HepG2 (cell line): ENCODE results near the gene SPCS1. TPM values are rescaled to one million over a fixed set of nuclear protein-coding genes. Genes with fewer than 3 reads are reported as not detected.

Source experiments
- ARHGAP35 ChIP-seq: sonication (generic); formaldehyde crosslinking; IDR thresholded peaks from 2 replicates; pipeline ENCODE4 v1.9.0; 2022; ENCODE audit warnings: mild to moderate bottlenecking, inconsistent platforms, moderate library complexity, missing genetic modification reagents, borderline replicate concordance
- DMAP1 ChIP-seq: IDR thresholded peaks from 2 replicates; pipeline ENCODE4 v1.6.1; 2016
- GPN1 ChIP-seq: sonication (generic); formaldehyde crosslinking; IDR thresholded peaks from 2 replicates; pipeline ENCODE4 v1.5.1; 2020; ENCODE audit warnings: missing genetic modification reagents, borderline replicate concordance
- HDAC6 ChIP-seq: fragments of 200-600 bp; sonication (generic); IDR thresholded peaks from 2 replicates; pipeline ENCODE4 v1.7.0; 2017; ENCODE audit warnings: mild to moderate bottlenecking, antibody characterized with exemption, low read length, low read depth
- MBNL3 ChIP-seq: fragments of 250-450 bp; sonication (Bioruptor Pico); conservative IDR thresholded peaks from 2 replicates; pipeline ENCODE4 v1.8.0; 2022; ENCODE audit warnings: mild to moderate bottlenecking, inconsistent platforms
- PHB2 ChIP-seq: fragments of 450-650 bp; IDR thresholded peaks from 2 replicates; pipeline ENCODE4 v1.6.1; 2018; ENCODE audit not compliant: partially characterized antibody
- RFX1 ChIP-seq: fragments of 450-650 bp; IDR thresholded peaks from 2 replicates; pipeline ENCODE4 v1.6.1; 2017
- ZFP41 ChIP-seq: sonication (generic); formaldehyde crosslinking; IDR thresholded peaks from 2 replicates; pipeline ENCODE4 v1.4.0; 2020; ENCODE audit warnings: mild to moderate bottlenecking, missing genetic modification reagents, borderline replicate concordance
- ZNF256 ChIP-seq: sonication (generic); formaldehyde crosslinking; conservative IDR thresholded peaks from 2 replicates; pipeline ENCODE4 v1.4.0; 2020; ENCODE audit warnings: missing genetic modification reagents
- ZNF569 ChIP-seq: sonication (generic); formaldehyde crosslinking; IDR thresholded peaks from 2 replicates; pipeline ENCODE4 v1.5.0; 2020; ENCODE audit warnings: mild to moderate bottlenecking, missing genetic modification reagents, moderate library complexity, borderline replicate concordance
- ZSCAN31 ChIP-seq: sonication (generic); formaldehyde crosslinking; IDR thresholded peaks from 2 replicates; pipeline ENCODE4 v1.5.0; 2020; ENCODE audit warnings: low read depth, mild to moderate bottlenecking, missing genetic modification reagents
- polyA plus RNA-seq, 8 experiments: library from polyadenylated mRNA; depleted of rRNA in 3 of 8; stranded (reverse) in 7 of 8; unstranded in 1 of 8; fragments of >200 nt; fragmentation: Illumina TruSeq in 4 of 8; extraction: Trizol in 4 of 8; gene quantifications; 2 replicates each; pipeline versions ENCODE4 v1.2.1 to v1.2.3, GENCODE V29; 2011 to 2016; ENCODE audit warnings: low read depth in 4 of 8, missing spikeins in 1 of 8, mixed read lengths in 1 of 8; ENCODE audit not compliant: insufficient read depth in 1 of 8
- total RNA-seq, 5 experiments: library from RNA; depleted of rRNA; stranded (reverse); fragments of >200 nt; fragmentation: Illumina TruSeq; extraction: Trizol; gene quantifications; 2 replicates each; pipeline ENCODE4 v1.2.3, GENCODE V29; 2016; ENCODE audit warnings: low read depth in 1 of 5
- TF ChIP-seq, protein P1 (sequence below): sonication (generic); formaldehyde crosslinking; IDR thresholded peaks from 2 replicates; pipeline ENCODE4 v1.8.1; 2022; ENCODE audit warnings: mild to moderate bottlenecking, missing genetic modification reagents
- TF ChIP-seq, protein P2 (sequence below), 2 experiments: sonication (generic) in 1 of 2; formaldehyde crosslinking in 1 of 2; IDR thresholded peaks; 2 replicates each; pipeline versions ENCODE4 v1.6.1 to v1.9.0; 2014 to 2022; ENCODE audit warnings: antibody characterized with exemption in 1 of 2, borderline replicate concordance in 1 of 2, inconsistent platforms in 1 of 2, low read depth in 1 of 2, missing genetic modification reagents in 1 of 2

The SPCS1 gene
- total and polyA plus RNA-seq, 2 of the 13 experiments (the other 11 are each of a cell fraction or from before 2014, with no cell fraction given), result 84.6 to 120 TPM

DNA sequence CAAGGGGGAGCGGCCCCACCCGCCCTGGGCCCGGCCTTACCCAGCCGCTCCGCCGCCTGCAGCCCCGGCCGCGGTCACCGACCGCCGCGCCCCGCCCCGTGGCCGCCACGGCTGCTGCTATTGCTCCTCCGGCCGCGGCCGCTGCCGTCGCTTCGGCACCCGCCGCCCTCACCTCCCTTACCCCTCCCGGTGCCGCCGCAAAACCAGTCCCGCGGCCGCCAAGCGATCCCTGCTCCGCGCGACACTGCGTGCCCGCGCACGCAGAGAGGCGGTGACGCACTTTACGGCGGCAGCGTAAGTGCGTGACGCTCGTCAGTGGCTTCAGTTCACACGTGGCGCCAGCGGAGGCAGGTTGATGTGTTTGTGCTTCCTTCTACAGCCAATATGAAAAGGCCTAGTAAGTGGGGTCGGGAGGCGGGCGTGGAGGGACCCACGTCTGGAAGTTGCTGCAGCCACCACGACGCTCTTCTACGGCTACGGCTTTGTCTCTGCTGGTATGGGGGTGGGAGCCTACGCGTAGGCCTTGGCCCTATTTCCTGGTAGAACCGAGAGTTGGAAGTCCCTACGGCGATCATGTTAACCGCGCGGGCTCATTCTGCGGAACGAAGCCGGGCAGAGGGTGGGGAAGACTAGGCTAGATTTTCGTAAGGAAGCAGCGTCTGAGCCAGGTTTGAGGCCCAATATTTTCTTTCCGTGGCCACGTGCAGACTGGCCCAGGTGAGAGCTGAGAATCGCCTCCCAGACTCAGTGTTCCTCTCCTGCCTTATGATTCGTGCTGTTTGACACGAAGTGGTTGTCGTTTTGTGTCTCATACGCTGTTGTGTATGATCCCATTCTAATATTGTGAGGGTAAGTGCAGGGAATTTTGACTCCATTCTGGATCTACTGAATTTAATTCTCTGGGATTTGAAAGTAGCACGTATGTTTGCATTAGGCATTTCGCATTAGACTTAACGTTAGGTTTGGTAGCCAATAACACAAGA lies 19.9 kb upstream of the SPCS1 start, which contains the start of the genes GNL3 and PBRM1 (continued):
- no peak for TF ChIP-seq MBNL3 (CRISPR knock-in tag)
- 0 out of 2 replicates have a peak, but pooled peaks have one; percentile 83 for TF ChIP-seq ZSCAN31 (CRISPR knock-in tag)
- TF ChIP-seq, protein P1, sequence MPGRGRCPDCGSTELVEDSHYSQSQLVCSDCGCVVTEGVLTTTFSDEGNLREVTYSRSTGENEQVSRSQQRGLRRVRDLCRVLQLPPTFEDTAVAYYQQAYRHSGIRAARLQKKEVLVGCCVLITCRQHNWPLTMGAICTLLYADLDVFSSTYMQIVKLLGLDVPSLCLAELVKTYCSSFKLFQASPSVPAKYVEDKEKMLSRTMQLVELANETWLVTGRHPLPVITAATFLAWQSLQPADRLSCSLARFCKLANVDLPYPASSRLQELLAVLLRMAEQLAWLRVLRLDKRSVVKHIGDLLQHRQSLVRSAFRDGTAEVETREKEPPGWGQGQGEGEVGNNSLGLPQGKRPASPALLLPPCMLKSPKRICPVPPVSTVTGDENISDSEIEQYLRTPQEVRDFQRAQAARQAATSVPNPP (CRISPR knock-in tag), result peak; percentile 84
- TF ChIP-seq GPN1 (CRISPR knock-in tag), result no peak
- TF ChIP-seq, protein P2, sequence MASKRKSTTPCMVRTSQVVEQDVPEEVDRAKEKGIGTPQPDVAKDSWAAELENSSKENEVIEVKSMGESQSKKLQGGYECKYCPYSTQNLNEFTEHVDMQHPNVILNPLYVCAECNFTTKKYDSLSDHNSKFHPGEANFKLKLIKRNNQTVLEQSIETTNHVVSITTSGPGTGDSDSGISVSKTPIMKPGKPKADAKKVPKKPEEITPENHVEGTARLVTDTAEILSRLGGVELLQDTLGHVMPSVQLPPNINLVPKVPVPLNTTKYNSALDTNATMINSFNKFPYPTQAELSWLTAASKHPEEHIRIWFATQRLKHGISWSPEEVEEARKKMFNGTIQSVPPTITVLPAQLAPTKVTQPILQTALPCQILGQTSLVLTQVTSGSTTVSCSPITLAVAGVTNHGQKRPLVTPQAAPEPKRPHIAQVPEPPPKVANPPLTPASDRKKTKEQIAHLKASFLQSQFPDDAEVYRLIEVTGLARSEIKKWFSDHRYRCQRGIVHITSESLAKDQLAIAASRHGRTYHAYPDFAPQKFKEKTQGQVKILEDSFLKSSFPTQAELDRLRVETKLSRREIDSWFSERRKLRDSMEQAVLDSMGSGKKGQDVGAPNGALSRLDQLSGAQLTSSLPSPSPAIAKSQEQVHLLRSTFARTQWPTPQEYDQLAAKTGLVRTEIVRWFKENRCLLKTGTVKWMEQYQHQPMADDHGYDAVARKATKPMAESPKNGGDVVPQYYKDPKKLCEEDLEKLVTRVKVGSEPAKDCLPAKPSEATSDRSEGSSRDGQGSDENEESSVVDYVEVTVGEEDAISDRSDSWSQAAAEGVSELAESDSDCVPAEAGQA (IDR thresholded peaks at IDR 0.05; ENCODE audit: low read depth), result peak; percentile 74; the same call in 1 of the 2 replicates
- TF ChIP-seq, protein P2 (CRISPR knock-in tag; IDR thresholded peaks at IDR 0.05; ENCODE audit: borderline replicate concordance), result no peak
- no peak for TF ChIP-seq RFX1
- no peak for TF ChIP-seq ZNF569 (CRISPR knock-in tag)
- TF ChIP-seq ZFP41, result no peak
- TF ChIP-seq ZNF256, result peak; percentile 88; the same call in 1 of the 2 replicates
- TF ChIP-seq HDAC6, result no peak
- peak; percentile 100 for TF ChIP-seq DMAP1 (CRISPR knock-in tag)
- no peak for TF ChIP-seq PHB2
- TF ChIP-seq ARHGAP35 (CRISPR knock-in tag), result peak; percentile 80; the same call in 1 of the 2 replicates
